ENCODE measurements around the gene SPATA31A3.
"Not testable (repeated sequence)": the region's sequence is repeated elsewhere in the genome, so short reads cannot be mapped to it uniquely, and the experiment has no call there.

DNA sequence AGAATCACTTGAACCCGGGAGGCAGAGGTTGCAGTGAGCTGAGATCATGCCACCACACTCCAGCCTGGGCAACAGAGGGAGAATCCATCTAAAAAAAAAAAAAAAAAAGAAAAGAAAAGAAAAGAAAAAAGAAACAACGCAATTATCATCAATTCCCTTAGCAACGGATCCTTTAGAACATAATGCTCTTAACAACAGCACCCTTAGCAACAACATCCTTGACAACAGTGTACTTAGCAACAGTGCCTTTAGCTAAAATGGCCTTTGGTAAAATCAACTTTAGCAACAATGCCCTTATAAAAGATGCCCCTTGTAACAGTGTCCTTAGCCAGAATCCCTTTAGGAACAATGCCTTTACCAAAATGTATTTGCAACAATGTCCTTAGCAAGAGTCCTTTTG lies 54.7 kb downstream of the SPATA31A3 start:
- TF ChIP-seq CREB1 (IDR thresholded peaks at IDR 0.05); POLR2AphosphoS5 (IDR thresholded peaks at IDR 0.05; ENCODE audit: low read depth, low read length): not testable (repeated sequence)
- TF ChIP-seq, protein P1, sequence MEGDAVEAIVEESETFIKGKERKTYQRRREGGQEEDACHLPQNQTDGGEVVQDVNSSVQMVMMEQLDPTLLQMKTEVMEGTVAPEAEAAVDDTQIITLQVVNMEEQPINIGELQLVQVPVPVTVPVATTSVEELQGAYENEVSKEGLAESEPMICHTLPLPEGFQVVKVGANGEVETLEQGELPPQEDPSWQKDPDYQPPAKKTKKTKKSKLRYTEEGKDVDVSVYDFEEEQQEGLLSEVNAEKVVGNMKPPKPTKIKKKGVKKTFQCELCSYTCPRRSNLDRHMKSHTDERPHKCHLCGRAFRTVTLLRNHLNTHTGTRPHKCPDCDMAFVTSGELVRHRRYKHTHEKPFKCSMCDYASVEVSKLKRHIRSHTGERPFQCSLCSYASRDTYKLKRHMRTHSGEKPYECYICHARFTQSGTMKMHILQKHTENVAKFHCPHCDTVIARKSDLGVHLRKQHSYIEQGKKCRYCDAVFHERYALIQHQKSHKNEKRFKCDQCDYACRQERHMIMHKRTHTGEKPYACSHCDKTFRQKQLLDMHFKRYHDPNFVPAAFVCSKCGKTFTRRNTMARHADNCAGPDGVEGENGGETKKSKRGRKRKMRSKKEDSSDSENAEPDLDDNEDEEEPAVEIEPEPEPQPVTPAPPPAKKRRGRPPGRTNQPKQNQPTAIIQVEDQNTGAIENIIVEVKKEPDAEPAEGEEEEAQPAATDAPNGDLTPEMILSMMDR (IDR thresholded peaks at IDR 0.05; ENCODE audit: control extremely low read depth in 1 of 3, insufficient read depth in 1 of 3, low read depth in 1 of 3, low read length in 3 of 3) = not testable (repeated sequence)

All from H1 (cell line).